ENCODE data around the gene PPP2R2C.

PPP2R2C gene

GRCh38 chr4:6322067-6322760, 150.2 kb downstream of the PPP2R2C start:
- in situ Hi-C loops (cut with MboI; ENCODE audit: low sequenced_read_pairs), result no loop called here

GRCh38 chr4:6321361-6321760, 151.1 kb downstream of the PPP2R2C start:
- in situ Hi-C loops (cut with MboI; ENCODE audit: low sequenced_read_pairs), result no loop called here

- in situ Hi-C loops (cut with MboI; ENCODE audit: low sequenced_read_pairs), result no loop called here
These were observed 151.8 kb downstream of the PPP2R2C start for GRCh38 chr4:6320663-6321062.

GRCh38 chr4:6319530-6320150, 152.8 kb downstream of the PPP2R2C start:
- in situ Hi-C loops (cut with MboI; ENCODE audit: low sequenced_read_pairs), result no loop called here

GRCh38 chr4:6318206-6318605, 154.2 kb downstream of the PPP2R2C start:
- in situ Hi-C loops (cut with MboI; ENCODE audit: low sequenced_read_pairs), result no loop called here

- in situ Hi-C loops (cut with MboI; ENCODE audit: low sequenced_read_pairs), result no loop called here
These were observed 155.9 kb downstream of the PPP2R2C start for GRCh38 chr4:6316461-6317003.

- in situ Hi-C loops (cut with MboI; ENCODE audit: low sequenced_read_pairs), result no loop called here
These were observed 159.2 kb downstream of the PPP2R2C start for GRCh38 chr4:6313216-6313615.

GRCh38 chr4:6309777-6310176, 162.6 kb downstream of the PPP2R2C start:
- in situ Hi-C loops (cut with MboI; ENCODE audit: low sequenced_read_pairs), result no loop called here

GRCh38 chr4:6308899-6309643, 163.3 kb downstream of the PPP2R2C start:
- in situ Hi-C loops (cut with MboI; ENCODE audit: low sequenced_read_pairs), result no loop called here

- in situ Hi-C loops (cut with MboI; ENCODE audit: low sequenced_read_pairs), result no loop called here
These were observed 164.5 kb downstream of the PPP2R2C start for GRCh38 chr4:6307891-6308290.

- in situ Hi-C loops (cut with MboI; ENCODE audit: low sequenced_read_pairs), result no loop called here
These were observed 165.2 kb downstream of the PPP2R2C start for GRCh38 chr4:6307230-6307629.

- in situ Hi-C loops (cut with MboI; ENCODE audit: low sequenced_read_pairs), result no loop called here
These were observed 166.1 kb downstream of the PPP2R2C start for GRCh38 chr4:6306299-6306698.

GRCh38 chr4:6303943-6304342, 168.5 kb downstream of the PPP2R2C start:
- in situ Hi-C loops (cut with MboI; ENCODE audit: low sequenced_read_pairs), result no loop called here

GRCh38 chr4:6302869-6303268, 169.5 kb downstream of the PPP2R2C start:
- in situ Hi-C loops (cut with MboI; ENCODE audit: low sequenced_read_pairs), result no loop called here

- in situ Hi-C loops (cut with MboI; ENCODE audit: low sequenced_read_pairs), result no loop called here
These were observed 170.5 kb downstream of the PPP2R2C start for GRCh38 chr4:6301732-6302442.

- in situ Hi-C loops (cut with MboI; ENCODE audit: low sequenced_read_pairs), result no loop called here
These were observed 171.2 kb downstream of the PPP2R2C start for GRCh38 chr4:6301051-6301731.

- in situ Hi-C loops (cut with MboI; ENCODE audit: low sequenced_read_pairs), result no loop called here
These were observed 172.1 kb downstream of the PPP2R2C start for GRCh38 chr4:6300359-6300758.

- in situ Hi-C loops (cut with MboI; ENCODE audit: low sequenced_read_pairs), result no loop called here
These were observed 172.5 kb downstream of the PPP2R2C start for GRCh38 chr4:6299875-6300274.

GRCh38 chr4:6298852-6299251, 173.6 kb downstream of the PPP2R2C start:
- in situ Hi-C loops (cut with MboI; ENCODE audit: low sequenced_read_pairs), result no loop called here

GRCh38 chr4:6298035-6298434, 174.4 kb downstream of the PPP2R2C start:
- in situ Hi-C loops (cut with MboI; ENCODE audit: low sequenced_read_pairs), result no loop called here
